Measurements from ENCODE around the gene MACROD1.

DNA sequence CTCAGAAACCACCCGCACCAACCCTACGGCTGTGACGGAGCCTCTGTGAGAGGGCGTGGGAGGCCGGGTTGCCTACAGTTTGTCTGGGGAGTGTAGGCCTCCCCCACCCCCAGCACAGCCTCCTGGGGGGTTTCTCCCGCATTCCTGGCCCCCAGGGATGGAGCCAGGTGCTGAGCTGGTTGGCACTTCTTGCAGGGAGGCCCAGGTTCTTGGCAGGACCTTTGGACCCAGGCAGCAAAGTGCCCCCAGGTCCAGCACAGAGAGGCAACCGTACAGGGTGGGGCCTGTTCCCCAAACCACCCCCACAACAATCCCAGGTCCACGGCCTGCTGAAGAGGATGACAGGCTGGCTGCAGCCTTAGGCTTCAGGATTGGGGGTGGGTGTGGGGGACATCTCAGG, 36.5 kb downstream of the MACROD1 start:
- TF ChIP-seq GATA2 (IDR thresholded peaks at IDR 0.05; ENCODE audit: low read depth, low read length) = no peak
- no peak for TF ChIP-seq GATA3 (IDR thresholded peaks at IDR 0.05; ENCODE audit: low read depth, low read length)
